ENCODE data around the gene ZMAT1.
"Not testable (repeated sequence)": the region's sequence is repeated elsewhere in the genome, so short reads cannot be mapped to it uniquely, and the experiment has no call there.

Gene ZMAT1

GRCh38 chrX:101931488-101932248 is at the start of gene ZMAT1:
Gene ZMAT1, minus strand, starts transcription at chrX:101932027. Its CDS starts 19 bp downstream, at chrX:101932008.
- in situ Hi-C loops (cut with MboI; ENCODE audit: low sequenced_read_pairs): no loop called here

- in situ Hi-C loops (cut with MboI; ENCODE audit: low sequenced_read_pairs): no loop called here
These were observed 45.3 kb upstream of the ZMAT1 start for GRCh38 chrX:101977106-101977505.

GRCh38 chrX:101973066-101973465 is 41.2 kb upstream of the ZMAT1 start:
- in situ Hi-C loops (cut with MboI; ENCODE audit: low sequenced_read_pairs): no loop called here

GRCh38 chrX:101964923-101965539 is 33.2 kb upstream of the ZMAT1 start:
- in situ Hi-C loops (cut with MboI; ENCODE audit: low sequenced_read_pairs): not testable (repeated sequence)

GRCh38 chrX:101958139-101958538 is 26.3 kb upstream of the ZMAT1 start:
- in situ Hi-C loops (cut with MboI; ENCODE audit: low sequenced_read_pairs): no loop called here

GRCh38 chrX:101957174-101957573 is 25.3 kb upstream of the ZMAT1 start:
- in situ Hi-C loops (cut with MboI; ENCODE audit: low sequenced_read_pairs): no loop called here

- in situ Hi-C loops (cut with MboI; ENCODE audit: low sequenced_read_pairs): no loop called here
These were observed 24.7 kb upstream of the ZMAT1 start for GRCh38 chrX:101956556-101956955.

- in situ Hi-C loops (cut with MboI; ENCODE audit: low sequenced_read_pairs): no loop called here
These were observed 18.8 kb upstream of the ZMAT1 start for GRCh38 chrX:101950581-101950980.

- in situ Hi-C loops (cut with MboI; ENCODE audit: low sequenced_read_pairs): no loop called here
These were observed 383 bp upstream of the ZMAT1 start for GRCh38 chrX:101932249-101932570.

GRCh38 chrX:101931136-101931487 is 715 bp downstream of the ZMAT1 start:
- in situ Hi-C loops (cut with MboI; ENCODE audit: low sequenced_read_pairs): no loop called here

GRCh38 chrX:101925733-101926132 is 6.1 kb downstream of the ZMAT1 start:
- in situ Hi-C loops (cut with MboI; ENCODE audit: low sequenced_read_pairs): no loop called here

- in situ Hi-C loops (cut with MboI; ENCODE audit: low sequenced_read_pairs): no loop called here
These were observed 13.1 kb downstream of the ZMAT1 start for GRCh38 chrX:101918751-101919150.

GRCh38 chrX:101906136-101906796 is 25.6 kb downstream of the ZMAT1 start:
- in situ Hi-C loops (cut with MboI; ENCODE audit: low sequenced_read_pairs): no loop called here

GRCh38 chrX:101904996-101905395 is 26.8 kb downstream of the ZMAT1 start:
- in situ Hi-C loops (cut with MboI; ENCODE audit: low sequenced_read_pairs): no loop called here

Data from HL-60/S4 treated with phorbol 12-myristate 13-acetate at 8.2 ng/mL for 4 days and 3 days (cell line).